ENCODE results near the gene FGF14. TPM values are rescaled to one million over a fixed set of nuclear protein-coding genes. Genes with fewer than 3 reads are reported as not detected.

The FGF14 gene
- total RNA-seq, 1 donor from 2014 or later = 0.52 TPM

DNA sequence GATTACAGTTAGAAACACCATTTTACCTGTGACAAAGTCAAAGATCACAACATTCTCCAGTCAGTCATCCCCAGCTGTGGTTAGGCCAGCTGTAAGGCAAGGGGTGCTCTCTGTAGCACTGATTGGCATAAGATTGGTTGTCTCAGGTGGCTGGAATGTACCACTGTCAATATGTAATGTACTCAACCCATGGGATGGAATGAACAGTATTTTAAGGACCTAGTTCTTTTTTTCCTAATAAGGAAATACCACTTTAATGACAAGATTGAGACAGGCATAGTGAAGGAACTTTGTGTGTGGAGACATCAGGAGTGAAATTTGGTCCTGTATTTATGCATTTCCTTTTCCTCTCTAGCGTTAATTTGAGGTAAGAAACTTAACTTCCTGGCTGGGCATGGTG, 638.7 kb downstream of the FGF14 start:
- Histone ChIP-seq H3K36me3 (ENCODE audit: control insufficient read depth in 3 of 3, insufficient read depth in 3 of 3, low read length in 3 of 3) (no peaks in the 10 kb centered on the region), H3K4me1 (ENCODE audit: control insufficient read depth in 3 of 3, insufficient read depth in 3 of 3, low read length in 3 of 3) (no peaks in the 10 kb centered on the region), H3K27ac (ENCODE audit: low read depth, low read length) (no peak overlapping the region), H3K4me3 (ENCODE audit: low read length in 3 of 3) (no peak overlapping the region), H3K27me3 (ENCODE audit: control insufficient read depth in 3 of 3, insufficient read depth in 3 of 3, low read length in 3 of 3) (no peaks in the 10 kb centered on the region), H3K9me3 (ENCODE audit: control insufficient read depth in 3 of 3, low read length in 3 of 3) (no peaks in the 10 kb centered on the region), H3K9ac (ENCODE audit: low read depth in 1 of 3, low read length in 3 of 3) (no peak overlapping the region)

- no peaks in the 10 kb centered on the region for H3K27me3 ChIP-seq (ENCODE audit: control insufficient read depth in 3 of 3, insufficient read depth in 3 of 3, low read length in 3 of 3)
- H3K9me3 ChIP-seq (ENCODE audit: control insufficient read depth in 3 of 3, low read length in 3 of 3) = no peaks in the 10 kb centered on the region
- no peaks in the 10 kb centered on the region for H3K4me1 ChIP-seq (ENCODE audit: control insufficient read depth in 3 of 3, insufficient read depth in 3 of 3, low read length in 3 of 3)
- no peaks in the 10 kb centered on the region for H3K36me3 ChIP-seq (ENCODE audit: control insufficient read depth in 3 of 3, insufficient read depth in 3 of 3, low read length in 3 of 3)
- H3K4me3 ChIP-seq (ENCODE audit: low read length in 3 of 3) = no peak overlapping the region
- no peak overlapping the region for H3K9ac ChIP-seq (ENCODE audit: low read depth in 1 of 3, low read length in 3 of 3)
- no peak overlapping the region for H3K27ac ChIP-seq (ENCODE audit: low read depth, low read length)
Observed at GRCh38 chr13:101757446-101758039, 644.3 kb downstream of the FGF14 start.

DNA sequence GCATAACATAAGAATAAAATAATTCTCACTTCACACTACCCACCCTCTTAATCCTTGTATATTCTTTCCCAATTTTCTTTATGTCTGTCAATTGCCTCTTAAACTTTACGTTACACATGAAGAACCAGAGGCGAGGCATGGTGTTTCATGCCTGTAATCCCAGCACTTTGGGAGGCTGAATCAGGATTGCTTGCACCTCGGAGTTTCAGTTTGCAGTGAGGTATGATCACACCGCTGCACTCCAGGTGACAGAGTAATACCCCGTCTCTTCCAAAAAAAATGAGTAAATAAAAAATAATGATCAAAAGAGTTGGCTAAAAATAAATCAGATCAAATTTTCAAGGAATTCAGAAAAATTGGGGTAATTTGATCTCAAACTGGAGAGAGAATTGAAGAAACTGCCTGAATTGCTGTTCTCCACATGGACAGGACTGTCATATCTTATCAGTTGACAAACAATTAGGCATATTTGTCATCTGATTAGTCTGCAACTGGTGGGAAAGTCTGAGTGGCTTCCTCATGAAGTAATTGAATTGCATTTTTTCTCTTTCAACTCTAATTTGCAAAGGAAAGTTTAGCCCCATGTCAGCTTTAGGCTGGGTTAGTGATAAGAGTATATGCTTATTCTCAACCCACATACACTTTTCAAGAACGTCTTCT, 646.5 kb downstream of the FGF14 start:
- no peak overlapping the region for H3K27ac ChIP-seq (ENCODE audit: low read depth, low read length)
- H3K36me3 ChIP-seq (ENCODE audit: control insufficient read depth in 3 of 3, insufficient read depth in 3 of 3, low read length in 3 of 3) = no peaks in the 10 kb centered on the region
- H3K9me3 ChIP-seq (ENCODE audit: control insufficient read depth in 3 of 3, low read length in 3 of 3) = no peaks in the 10 kb centered on the region
- no peaks in the 10 kb centered on the region for H3K4me1 ChIP-seq (ENCODE audit: control insufficient read depth in 3 of 3, insufficient read depth in 3 of 3, low read length in 3 of 3)
- H3K4me3 ChIP-seq (ENCODE audit: low read length in 3 of 3) = no peak overlapping the region
- H3K27me3 ChIP-seq (ENCODE audit: control insufficient read depth in 3 of 3, insufficient read depth in 3 of 3, low read length in 3 of 3) = no peaks in the 10 kb centered on the region
- no peak overlapping the region for H3K9ac ChIP-seq (ENCODE audit: low read depth in 1 of 3, low read length in 3 of 3)

DNA sequence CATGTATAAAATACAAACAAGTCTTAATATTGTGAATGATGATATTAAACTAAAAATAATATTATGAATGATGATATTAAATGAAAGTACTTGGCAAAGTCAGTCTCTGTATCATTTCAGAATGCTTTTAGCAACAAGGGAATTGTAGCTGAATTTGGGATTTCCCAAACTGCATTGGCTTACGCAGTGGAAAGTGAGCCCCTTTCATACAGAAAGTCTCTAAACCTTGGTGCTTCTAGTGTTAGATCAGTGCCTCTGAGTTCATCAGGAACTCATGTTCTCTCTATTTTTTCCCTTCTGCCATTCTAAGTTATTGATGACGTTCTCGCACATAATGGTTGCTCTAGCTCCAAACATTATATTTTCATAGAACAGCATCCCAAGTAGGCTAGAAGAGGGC, 649.4 kb downstream of the FGF14 start:
- no peaks in the 10 kb centered on the region for H3K27me3 ChIP-seq (ENCODE audit: control insufficient read depth in 3 of 3, insufficient read depth in 3 of 3, low read length in 3 of 3)
- H3K9ac ChIP-seq (ENCODE audit: low read depth in 1 of 3, low read length in 3 of 3) = no peak overlapping the region
- H3K4me3 ChIP-seq (ENCODE audit: low read length in 3 of 3) = no peak overlapping the region
- H3K36me3 ChIP-seq (ENCODE audit: control insufficient read depth in 3 of 3, insufficient read depth in 3 of 3, low read length in 3 of 3) = no peaks in the 10 kb centered on the region
- no peak overlapping the region for H3K27ac ChIP-seq (ENCODE audit: low read depth, low read length)
- no peaks in the 10 kb centered on the region for H3K4me1 ChIP-seq (ENCODE audit: control insufficient read depth in 3 of 3, insufficient read depth in 3 of 3, low read length in 3 of 3)
- H3K9me3 ChIP-seq (ENCODE audit: control insufficient read depth in 3 of 3, low read length in 3 of 3) = no peaks in the 10 kb centered on the region

DNA sequence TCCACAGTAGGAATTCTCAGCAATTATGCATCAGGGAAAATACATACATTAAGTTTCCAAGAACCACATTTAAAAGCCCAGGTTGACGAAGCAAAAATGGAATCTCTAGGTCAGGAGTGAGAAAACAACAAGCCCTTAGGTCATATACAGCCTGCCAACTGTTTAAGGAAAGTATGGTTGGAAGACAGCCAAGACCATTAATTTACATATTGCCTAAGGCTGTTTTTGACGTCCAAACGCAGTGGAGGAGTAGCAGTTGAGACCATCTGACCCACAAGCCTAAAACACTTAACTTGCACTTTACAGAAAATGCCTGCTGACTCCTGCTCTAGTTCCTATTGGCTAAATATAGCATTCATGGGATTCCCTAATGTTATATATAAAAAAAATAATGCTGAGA, 650.4 kb downstream of the FGF14 start:
- Histone ChIP-seq H3K4me3 (ENCODE audit: low read length in 3 of 3) (no peak overlapping the region), H3K27me3 (ENCODE audit: control insufficient read depth in 3 of 3, insufficient read depth in 3 of 3, low read length in 3 of 3) (no peaks in the 10 kb centered on the region), H3K9me3 (ENCODE audit: control insufficient read depth in 3 of 3, low read length in 3 of 3) (no peaks in the 10 kb centered on the region), H3K27ac (ENCODE audit: low read depth, low read length) (no peak overlapping the region), H3K36me3 (ENCODE audit: control insufficient read depth in 3 of 3, insufficient read depth in 3 of 3, low read length in 3 of 3) (no peaks in the 10 kb centered on the region), H3K4me1 (ENCODE audit: control insufficient read depth in 3 of 3, insufficient read depth in 3 of 3, low read length in 3 of 3) (no peaks in the 10 kb centered on the region), H3K9ac (ENCODE audit: low read depth in 1 of 3, low read length in 3 of 3) (no peak overlapping the region)

DNA sequence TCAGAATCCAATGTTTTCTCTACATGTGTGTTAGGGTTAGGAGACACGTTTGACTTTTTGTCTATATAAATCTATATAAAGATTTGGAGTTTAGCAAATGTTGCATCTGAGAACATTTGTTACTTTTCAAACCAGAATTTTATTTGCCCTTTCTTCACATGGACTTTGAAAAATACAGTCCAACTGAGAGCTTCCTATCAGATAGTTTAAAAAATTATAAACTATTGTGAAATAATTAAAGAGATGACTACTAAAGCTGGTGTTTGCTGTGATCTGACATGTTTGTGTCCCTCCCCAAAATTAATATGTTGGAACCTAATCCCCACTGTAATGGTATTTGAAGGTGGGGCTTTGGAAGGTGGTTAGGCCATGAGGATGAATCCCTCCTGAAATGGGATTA, 652.3 kb downstream of the FGF14 start:
- H3K27me3 ChIP-seq (ENCODE audit: control insufficient read depth in 3 of 3, insufficient read depth in 3 of 3, low read length in 3 of 3) = no peaks in the 10 kb centered on the region
- no peak overlapping the region for H3K4me3 ChIP-seq (ENCODE audit: low read length in 3 of 3)
- H3K27ac ChIP-seq (ENCODE audit: low read depth, low read length) = no peak overlapping the region
- H3K36me3 ChIP-seq (ENCODE audit: control insufficient read depth in 3 of 3, insufficient read depth in 3 of 3, low read length in 3 of 3) = no peaks in the 10 kb centered on the region
- H3K9me3 ChIP-seq (ENCODE audit: control insufficient read depth in 3 of 3, low read length in 3 of 3) = no peaks in the 10 kb centered on the region
- H3K9ac ChIP-seq (ENCODE audit: low read depth in 1 of 3, low read length in 3 of 3) = no peak overlapping the region
- H3K4me1 ChIP-seq (ENCODE audit: control insufficient read depth in 3 of 3, insufficient read depth in 3 of 3, low read length in 3 of 3) = no peaks in the 10 kb centered on the region

DNA sequence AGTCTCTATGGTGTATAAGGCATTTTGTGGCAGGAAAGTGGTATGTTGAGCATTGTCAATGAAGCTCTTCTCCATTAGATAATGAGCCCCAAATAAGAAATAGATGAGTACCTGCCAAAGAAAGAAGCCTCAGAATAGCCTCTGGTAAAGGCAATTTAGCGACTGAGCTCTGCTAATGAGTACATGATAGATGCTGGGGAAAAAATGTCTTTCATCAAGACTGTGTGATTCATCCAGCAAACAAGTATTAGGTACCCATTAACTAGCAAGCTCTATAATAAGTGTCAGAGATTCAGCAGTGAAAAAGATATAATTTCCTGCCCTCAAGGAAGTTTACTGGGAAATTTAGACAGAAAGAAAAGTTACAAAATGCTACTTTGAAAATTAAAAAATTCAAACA, 654.8 kb downstream of the FGF14 start:
- Histone ChIP-seq H3K36me3 (ENCODE audit: control insufficient read depth in 3 of 3, insufficient read depth in 3 of 3, low read length in 3 of 3) (no peaks in the 10 kb centered on the region), H3K4me3 (ENCODE audit: low read length in 3 of 3) (no peak overlapping the region), H3K27me3 (ENCODE audit: control insufficient read depth in 3 of 3, insufficient read depth in 3 of 3, low read length in 3 of 3) (no peaks in the 10 kb centered on the region), H3K9ac (ENCODE audit: low read depth in 1 of 3, low read length in 3 of 3) (no peak overlapping the region), H3K9me3 (ENCODE audit: control insufficient read depth in 3 of 3, low read length in 3 of 3) (no peaks in the 10 kb centered on the region), H3K27ac (ENCODE audit: low read depth, low read length) (no peak overlapping the region), H3K4me1 (ENCODE audit: control insufficient read depth in 3 of 3, insufficient read depth in 3 of 3, low read length in 3 of 3) (no peaks in the 10 kb centered on the region)

DNA sequence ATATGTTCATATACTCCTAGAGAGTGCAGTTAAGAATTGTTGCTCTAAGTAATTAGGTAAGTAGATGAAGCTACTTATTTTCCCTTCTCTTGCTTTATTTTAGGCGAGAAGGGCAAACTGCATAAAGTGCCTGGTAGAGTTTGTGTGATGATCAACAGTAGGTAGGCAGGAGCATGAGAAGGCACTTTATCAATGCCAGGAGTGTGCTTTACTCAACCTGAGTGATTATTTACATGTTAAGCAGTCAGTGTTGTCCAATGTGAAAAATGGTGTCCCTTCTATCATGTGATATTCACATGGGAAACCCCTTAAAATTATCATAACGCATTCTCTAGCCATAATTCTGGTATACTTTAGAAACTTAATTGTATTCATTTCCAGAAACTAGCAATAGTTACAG, 655.3 kb downstream of the FGF14 start:
- H3K36me3 ChIP-seq (ENCODE audit: control insufficient read depth in 3 of 3, insufficient read depth in 3 of 3, low read length in 3 of 3) = no peaks in the 10 kb centered on the region
- no peak overlapping the region for H3K9ac ChIP-seq (ENCODE audit: low read depth in 1 of 3, low read length in 3 of 3)
- no peak overlapping the region for H3K4me3 ChIP-seq (ENCODE audit: low read length in 3 of 3)
- no peaks in the 10 kb centered on the region for H3K27me3 ChIP-seq (ENCODE audit: control insufficient read depth in 3 of 3, insufficient read depth in 3 of 3, low read length in 3 of 3)
- no peaks in the 10 kb centered on the region for H3K4me1 ChIP-seq (ENCODE audit: control insufficient read depth in 3 of 3, insufficient read depth in 3 of 3, low read length in 3 of 3)
- H3K27ac ChIP-seq (ENCODE audit: low read depth, low read length) = no peak overlapping the region
- no peaks in the 10 kb centered on the region for H3K9me3 ChIP-seq (ENCODE audit: control insufficient read depth in 3 of 3, low read length in 3 of 3)

- H3K4me1 ChIP-seq (ENCODE audit: control insufficient read depth in 3 of 3, insufficient read depth in 3 of 3, low read length in 3 of 3) = no peaks in the 10 kb centered on the region
- no peak overlapping the region for H3K27ac ChIP-seq (ENCODE audit: low read depth, low read length)
- H3K9me3 ChIP-seq (ENCODE audit: control insufficient read depth in 3 of 3, low read length in 3 of 3) = no peaks in the 10 kb centered on the region
- H3K36me3 ChIP-seq (ENCODE audit: control insufficient read depth in 3 of 3, insufficient read depth in 3 of 3, low read length in 3 of 3) = no peaks in the 10 kb centered on the region
- H3K27me3 ChIP-seq (ENCODE audit: control insufficient read depth in 3 of 3, insufficient read depth in 3 of 3, low read length in 3 of 3) = no peaks in the 10 kb centered on the region
- no peak overlapping the region for H3K9ac ChIP-seq (ENCODE audit: low read depth in 1 of 3, low read length in 3 of 3)
- no peak overlapping the region for H3K4me3 ChIP-seq (ENCODE audit: low read length in 3 of 3)
Observed at GRCh38 chr13:101739382-101740178, 662.3 kb downstream of the FGF14 start.

GRCh38 chr13:101738336-101738735, 663.5 kb downstream of the FGF14 start:
- Histone ChIP-seq H3K4me3 (ENCODE audit: low read length in 3 of 3) (no peak overlapping the region), H3K9me3 (ENCODE audit: control insufficient read depth in 3 of 3, low read length in 3 of 3) (no peaks in the 10 kb centered on the region), H3K27me3 (ENCODE audit: control insufficient read depth in 3 of 3, insufficient read depth in 3 of 3, low read length in 3 of 3) (no peaks in the 10 kb centered on the region), H3K9ac (ENCODE audit: low read depth in 1 of 3, low read length in 3 of 3) (no peak overlapping the region), H3K4me1 (ENCODE audit: control insufficient read depth in 3 of 3, insufficient read depth in 3 of 3, low read length in 3 of 3) (no peaks in the 10 kb centered on the region), H3K27ac (ENCODE audit: low read depth, low read length) (no peak overlapping the region), H3K36me3 (ENCODE audit: control insufficient read depth in 3 of 3, insufficient read depth in 3 of 3, low read length in 3 of 3) (no peaks in the 10 kb centered on the region)

Measured in skeletal muscle tissue (tissue), 4 donors.